Calu3 (cell line): Measurements from ENCODE around the gene PPP1R3G. TPM values are rescaled to one million over a fixed set of nuclear protein-coding genes. Genes with fewer than 3 reads are reported as not detected.

Experiments
- BruUV-seq: library from RNA; stranded (reverse); fragments of 400-500 nt; replicated peaks from 2 replicates; lab custom pipeline; 2021; lab: Mats Ljungman, UMichigan
- CTCF ChIA-PET: fragments of 300-600 bp; sonication (Branson Sonifier 250); formaldehyde crosslinking; loops from one replicate; lab custom pipeline; 2022; ENCODE audit warnings: antibody characterized with exemption; lab: Charles Lee
- DNase-seq: peaks from one replicate; pipeline ENCODE4 v3.0.0; 2022
- H3K27ac Mint-ChIP-seq: one replicate; pipeline ENCODE4 v1.8.0; 2022; ENCODE audit warnings: mixed read lengths; ENCODE audit not compliant: unreplicated experiment
- H3K27me3 Mint-ChIP-seq: one replicate; pipeline ENCODE4 v1.8.0; 2022; ENCODE audit warnings: mixed read lengths; ENCODE audit not compliant: unreplicated experiment
- H3K36me3 Mint-ChIP-seq: one replicate; pipeline ENCODE4 v1.8.0; 2022; ENCODE audit warnings: mild to moderate bottlenecking, moderate library complexity, mixed read lengths; ENCODE audit not compliant: insufficient read depth, unreplicated experiment
- H3K4me1 Mint-ChIP-seq: one replicate; pipeline ENCODE4 v1.8.0; 2022; ENCODE audit warnings: mild to moderate bottlenecking, low read depth, mixed read lengths; ENCODE audit not compliant: unreplicated experiment
- H3K4me3 Mint-ChIP-seq: one replicate; pipeline ENCODE4 v1.8.0; 2022; ENCODE audit warnings: mild to moderate bottlenecking, low read depth, moderate library complexity, mixed read lengths; ENCODE audit not compliant: unreplicated experiment
- H3K9me3 Mint-ChIP-seq: one replicate; pipeline ENCODE4 v1.8.0; 2022; ENCODE audit warnings: low read depth, mixed read lengths; ENCODE audit not compliant: unreplicated experiment
- intact Hi-C: fragments of 100-400 bp; cut with micrococcal nuclease; formaldehyde crosslinking; loops from one replicate; pipeline ENCODE4 v1.10.0; 2022; ENCODE audit not compliant: unreplicated experiment
- total RNA-seq: library from RNA; stranded (reverse); gene quantifications from 2 replicates; pipeline ENCODE4 v1.2.3, GENCODE V29; 2022
- TF ChIP-seq, protein P1 (sequence below): fragments of 200-600 bp; IDR thresholded peaks from one replicate; pipeline ENCODE4 v1.8.0; 2022; ENCODE audit warnings: antibody characterized with exemption; ENCODE audit not compliant: unreplicated experiment

Gene PPP1R3G
- total RNA-seq, 1 experiment from 2014 or later: 0.07 TPM

DNA sequence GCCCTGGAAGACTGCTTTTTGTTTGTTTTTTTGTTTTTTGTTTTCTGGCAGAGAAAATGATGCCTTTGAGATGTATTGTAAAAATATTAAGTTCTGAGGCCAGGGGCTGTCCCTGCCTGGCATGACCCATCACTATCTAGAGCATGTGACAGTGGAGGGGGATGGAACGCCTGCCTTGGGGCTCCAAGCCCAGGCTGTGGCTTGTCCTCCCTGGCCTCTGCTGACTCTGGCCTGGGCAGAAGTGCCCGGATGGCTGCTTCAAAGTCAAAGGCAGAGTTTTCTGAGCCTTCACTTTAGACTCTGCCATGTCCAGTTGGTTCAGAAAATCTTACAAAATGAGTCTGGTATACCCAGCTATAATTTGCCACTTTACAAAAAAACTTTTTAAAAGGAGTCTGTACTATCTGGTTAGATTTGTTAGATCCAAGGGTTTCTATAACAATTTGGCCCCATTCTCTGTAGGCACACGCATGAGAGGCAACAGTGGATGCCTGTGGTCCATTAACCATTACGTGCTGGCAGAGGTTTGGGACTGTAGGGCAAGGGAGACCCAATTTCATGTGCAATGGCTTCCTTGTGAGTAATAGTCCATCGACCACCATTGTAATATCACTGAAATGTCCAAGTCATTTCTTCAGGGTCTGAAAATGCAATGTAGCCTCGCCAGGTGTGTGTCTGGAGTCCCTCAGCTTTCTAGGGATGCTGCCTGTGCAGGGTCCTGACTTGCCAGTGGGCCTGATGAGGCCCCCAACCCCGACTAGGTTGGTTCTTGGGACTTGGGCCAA is 8.3 kb downstream of the PPP1R3G start:
- no peaks in the 10 kb centered on the region for H3K9me3 Mint-ChIP-seq
- H3K4me3 Mint-ChIP-seq: no peak overlapping the region
- no peak for DNase-seq
- H3K36me3 Mint-ChIP-seq: no peaks in the 10 kb centered on the region
- CTCF ChIA-PET: no interaction called here
- H3K27me3 Mint-ChIP-seq: no peaks in the 10 kb centered on the region
- intact Hi-C loops: no loop called here
- no peaks in the 10 kb centered on the region for H3K4me1 Mint-ChIP-seq
- BruUV-seq: no TSS peak
- H3K27ac Mint-ChIP-seq: no peak overlapping the region
- TF ChIP-seq, protein P1, sequence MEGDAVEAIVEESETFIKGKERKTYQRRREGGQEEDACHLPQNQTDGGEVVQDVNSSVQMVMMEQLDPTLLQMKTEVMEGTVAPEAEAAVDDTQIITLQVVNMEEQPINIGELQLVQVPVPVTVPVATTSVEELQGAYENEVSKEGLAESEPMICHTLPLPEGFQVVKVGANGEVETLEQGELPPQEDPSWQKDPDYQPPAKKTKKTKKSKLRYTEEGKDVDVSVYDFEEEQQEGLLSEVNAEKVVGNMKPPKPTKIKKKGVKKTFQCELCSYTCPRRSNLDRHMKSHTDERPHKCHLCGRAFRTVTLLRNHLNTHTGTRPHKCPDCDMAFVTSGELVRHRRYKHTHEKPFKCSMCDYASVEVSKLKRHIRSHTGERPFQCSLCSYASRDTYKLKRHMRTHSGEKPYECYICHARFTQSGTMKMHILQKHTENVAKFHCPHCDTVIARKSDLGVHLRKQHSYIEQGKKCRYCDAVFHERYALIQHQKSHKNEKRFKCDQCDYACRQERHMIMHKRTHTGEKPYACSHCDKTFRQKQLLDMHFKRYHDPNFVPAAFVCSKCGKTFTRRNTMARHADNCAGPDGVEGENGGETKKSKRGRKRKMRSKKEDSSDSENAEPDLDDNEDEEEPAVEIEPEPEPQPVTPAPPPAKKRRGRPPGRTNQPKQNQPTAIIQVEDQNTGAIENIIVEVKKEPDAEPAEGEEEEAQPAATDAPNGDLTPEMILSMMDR: no peak

DNA sequence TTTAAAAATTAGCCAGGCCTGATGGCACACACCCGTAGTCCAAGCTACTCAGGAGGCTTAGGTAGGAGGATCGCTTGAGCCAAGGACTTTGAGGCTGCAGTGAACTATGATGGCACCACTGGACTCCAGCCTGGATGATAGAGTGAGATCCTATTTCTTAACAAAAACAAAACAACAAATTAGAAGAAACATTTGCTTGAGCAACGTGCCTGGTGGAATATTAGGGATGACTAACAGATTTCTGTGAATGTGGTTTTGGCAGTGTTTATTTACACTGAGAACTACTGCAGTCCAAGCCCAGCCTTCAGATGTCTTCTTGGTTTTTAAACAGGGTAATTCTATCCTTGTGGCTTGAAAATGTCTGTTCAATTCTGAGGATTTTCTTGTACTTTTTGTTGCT is 9.2 kb downstream of the PPP1R3G start:
- DNase-seq: no peak
- BruUV-seq: no TSS peak
- no peak overlapping the region for H3K27ac Mint-ChIP-seq

DNA sequence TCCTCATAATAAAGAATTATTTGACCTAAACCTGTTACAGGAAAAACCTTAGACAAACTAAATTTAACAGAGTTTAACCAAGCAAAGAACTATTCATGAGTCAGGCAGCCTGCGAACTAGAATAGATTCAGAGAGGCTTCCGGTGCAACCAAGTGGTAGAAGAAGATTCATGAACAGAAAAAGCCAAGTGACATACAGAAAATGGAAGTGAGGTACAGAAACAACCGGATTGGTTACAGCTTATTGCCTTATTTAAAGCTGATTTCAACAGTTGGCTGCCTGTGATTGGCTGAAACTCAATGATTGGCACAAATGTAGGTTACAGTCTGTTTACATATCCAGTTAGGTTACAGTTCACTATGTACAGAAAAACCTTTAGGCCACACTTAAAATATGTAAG is 10.1 kb downstream of the PPP1R3G start:
- H3K9me3 Mint-ChIP-seq: no peaks in the 10 kb centered on the region
- no peaks in the 10 kb centered on the region for H3K36me3 Mint-ChIP-seq
- CTCF ChIA-PET: no interaction called here
- no peak overlapping the region for H3K4me3 Mint-ChIP-seq
- DNase-seq: no peak
- intact Hi-C loops: no loop called here
- no TSS peak for BruUV-seq
- no peaks in the 10 kb centered on the region for H3K4me1 Mint-ChIP-seq
- TF ChIP-seq, protein P1: no peak
- no peaks in the 10 kb centered on the region for H3K27me3 Mint-ChIP-seq
- no peak overlapping the region for H3K27ac Mint-ChIP-seq

More for the DNA sequence above, 9.2 kb downstream of the PPP1R3G start:
- CTCF ChIA-PET: no interaction called here
- H3K27me3 Mint-ChIP-seq: no peaks in the 10 kb centered on the region
- intact Hi-C loops: no loop called here
- TF ChIP-seq, protein P1: no peak
- no peak overlapping the region for H3K4me3 Mint-ChIP-seq
- H3K36me3 Mint-ChIP-seq: no peaks in the 10 kb centered on the region
- H3K4me1 Mint-ChIP-seq: no peaks in the 10 kb centered on the region
- H3K9me3 Mint-ChIP-seq: no peaks in the 10 kb centered on the region

DNA sequence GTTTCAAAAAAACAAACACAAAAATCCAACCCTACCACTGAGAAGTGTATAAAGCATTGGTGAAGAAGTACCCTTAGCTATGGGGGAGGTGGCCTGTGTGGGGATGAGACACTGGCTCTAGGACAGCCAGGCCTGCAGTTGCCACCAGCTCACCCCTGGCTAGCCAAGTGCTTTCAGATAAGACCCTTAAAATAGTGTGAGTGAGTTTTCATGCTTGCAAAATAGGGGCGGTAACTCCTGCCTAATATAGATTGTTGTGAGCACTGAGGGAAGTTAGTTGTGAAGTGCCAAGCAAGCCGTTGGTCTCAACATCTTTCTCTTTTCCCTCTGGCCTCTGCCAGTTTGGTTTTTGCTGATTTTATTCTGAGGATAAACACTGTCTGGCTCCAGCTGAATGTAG is 11.3 kb downstream of the PPP1R3G start:
- no peak overlapping the region for H3K4me3 Mint-ChIP-seq
- intact Hi-C loops: no loop called here
- no peaks in the 10 kb centered on the region for H3K9me3 Mint-ChIP-seq
- TF ChIP-seq, protein P1: no peak
- CTCF ChIA-PET: no interaction called here
- no peak overlapping the region for H3K27ac Mint-ChIP-seq
- BruUV-seq: no TSS peak
- no peaks in the 10 kb centered on the region for H3K27me3 Mint-ChIP-seq
- no peaks in the 10 kb centered on the region for H3K36me3 Mint-ChIP-seq
- no peaks in the 10 kb centered on the region for H3K4me1 Mint-ChIP-seq
- DNase-seq: no peak
